HG03342 (cell line): Measurements from ENCODE around the gene C1orf174.

Source experiments
- ATAC-seq: cut with Tn5 transposase; IDR thresholded peaks from one replicate; pipeline ENCODE4 v1.9.1; 2021; ENCODE audit warnings: mild to moderate bottlenecking, moderate library complexity; ENCODE audit not compliant: unreplicated experiment

C1orf174 gene

GRCh38 chr1:3898475-3898735 lies 1.7 kb downstream of the C1orf174 start:
- no peak for ATAC-seq

GRCh38 chr1:3896396-3897000 lies 3.6 kb downstream of the C1orf174 start:
- ATAC-seq: no peak

- ATAC-seq: no peak
These were observed 4.1 kb downstream of the C1orf174 start for GRCh38 chr1:3895951-3896325.

GRCh38 chr1:3895279-3895950 lies 4.7 kb downstream of the C1orf174 start:
- ATAC-seq: no peak

- no peak for ATAC-seq
These were observed 5.3 kb downstream of the C1orf174 start for GRCh38 chr1:3894626-3895278.

GRCh38 chr1:3893190-3893589 lies 6.9 kb downstream of the C1orf174 start:
- ATAC-seq: no peak

GRCh38 chr1:3892748-3893147 lies 7.3 kb downstream of the C1orf174 start:
- ATAC-seq: no peak

- no peak for ATAC-seq
These were observed 8.7 kb downstream of the C1orf174 start for GRCh38 chr1:3891329-3891865.

GRCh38 chr1:3890389-3891328 lies 9.4 kb downstream of the C1orf174 start:
- no peak for ATAC-seq

- ATAC-seq: no peak
These were observed 10.1 kb downstream of the C1orf174 start for GRCh38 chr1:3889936-3890335.

GRCh38 chr1:3888301-3888700 lies 11.8 kb downstream of the C1orf174 start:
- ATAC-seq: no peak

- no peak for ATAC-seq
These were observed 13.4 kb downstream of the C1orf174 start for GRCh38 chr1:3886691-3887090.

GRCh38 chr1:3886106-3886670 lies 13.9 kb downstream of the C1orf174 start:
- no peak for ATAC-seq

- ATAC-seq: no peak
These were observed 14.5 kb downstream of the C1orf174 start for GRCh38 chr1:3885611-3886010.

GRCh38 chr1:3884966-3885365 lies 15.1 kb downstream of the C1orf174 start:
- ATAC-seq: no peak

GRCh38 chr1:3883194-3883925 lies 16.7 kb downstream of the C1orf174 start:
- no peak for ATAC-seq

- no peak for ATAC-seq
These were observed 18.9 kb downstream of the C1orf174 start for GRCh38 chr1:3881193-3881480.

- ATAC-seq: no peak
These were observed 19.5 kb downstream of the C1orf174 start for GRCh38 chr1:3880429-3881192.

GRCh38 chr1:3879787-3880428 lies 20.2 kb downstream of the C1orf174 start:
- no peak for ATAC-seq
